ENCODE results near the gene ZBTB40.

The ZBTB40 gene

GRCh38 chr1:22507587-22507986, 55.9 kb downstream of the ZBTB40 start:
- peaks cover 61% of the 10 kb centered on the region for H3K36me3 ChIP-seq (ENCODE audit: control insufficient read depth, insufficient read depth, low read length)
- no peak overlapping the region for H3K27ac ChIP-seq (ENCODE audit: low read depth, low read length)
- H3K27me3 ChIP-seq (ENCODE audit: control insufficient read depth, insufficient read depth, low read length), result no peaks in the 10 kb centered on the region
- no peak overlapping the region for H3K4me3 ChIP-seq (ENCODE audit: low read depth, low read length)
- no peaks in the 10 kb centered on the region for H3K9me3 ChIP-seq (ENCODE audit: control insufficient read depth, insufficient read depth, low read length)
- no peaks in the 10 kb centered on the region for H3K4me1 ChIP-seq (ENCODE audit: control insufficient read depth, insufficient read depth, low read length)
- H3K9ac ChIP-seq (ENCODE audit: low read depth, low read length), result no peak overlapping the region

- Histone ChIP-seq H3K36me3 (ENCODE audit: control insufficient read depth, insufficient read depth, low read length) (peaks cover 68% of the 10 kb centered on the region), H3K9me3 (ENCODE audit: control insufficient read depth, insufficient read depth, low read length) (no peaks in the 10 kb centered on the region), H3K4me1 (ENCODE audit: control insufficient read depth, insufficient read depth, low read length) (no peaks in the 10 kb centered on the region), H3K27me3 (ENCODE audit: control insufficient read depth, insufficient read depth, low read length) (no peaks in the 10 kb centered on the region), H3K27ac (ENCODE audit: low read depth, low read length) (no peak overlapping the region), H3K9ac (ENCODE audit: low read depth, low read length) (no peak overlapping the region), H3K4me3 (ENCODE audit: low read depth, low read length) (no peak overlapping the region)
These were observed 56.7 kb downstream of the ZBTB40 start for GRCh38 chr1:22508329-22508728.

GRCh38 chr1:22508991-22509390, 57.3 kb downstream of the ZBTB40 start:
- H3K4me1 ChIP-seq (ENCODE audit: control insufficient read depth, insufficient read depth, low read length), result no peaks in the 10 kb centered on the region
- H3K9me3 ChIP-seq (ENCODE audit: control insufficient read depth, insufficient read depth, low read length), result no peaks in the 10 kb centered on the region
- no peak overlapping the region for H3K4me3 ChIP-seq (ENCODE audit: low read depth, low read length)
- H3K27me3 ChIP-seq (ENCODE audit: control insufficient read depth, insufficient read depth, low read length), result no peaks in the 10 kb centered on the region
- H3K9ac ChIP-seq (ENCODE audit: low read depth, low read length), result no peak overlapping the region
- peaks cover 73% of the 10 kb centered on the region for H3K36me3 ChIP-seq (ENCODE audit: control insufficient read depth, insufficient read depth, low read length)
- H3K27ac ChIP-seq (ENCODE audit: low read depth, low read length), result no peak overlapping the region

- Histone ChIP-seq H3K27me3 (ENCODE audit: control insufficient read depth, insufficient read depth, low read length) (no peaks in the 10 kb centered on the region), H3K4me3 (ENCODE audit: low read depth, low read length) (no peak overlapping the region), H3K9me3 (ENCODE audit: control insufficient read depth, insufficient read depth, low read length) (no peaks in the 10 kb centered on the region), H3K27ac (ENCODE audit: low read depth, low read length) (no peak overlapping the region), H3K4me1 (ENCODE audit: control insufficient read depth, insufficient read depth, low read length) (no peaks in the 10 kb centered on the region), H3K36me3 (ENCODE audit: control insufficient read depth, insufficient read depth, low read length) (peaks cover 81% of the 10 kb centered on the region), H3K9ac (ENCODE audit: low read depth, low read length) (no peak overlapping the region)
These were observed 58.2 kb downstream of the ZBTB40 start for GRCh38 chr1:22509815-22510214.

GRCh38 chr1:22512873-22513272, 61.2 kb downstream of the ZBTB40 start:
- H3K36me3 ChIP-seq (ENCODE audit: control insufficient read depth, insufficient read depth, low read length), result peaks cover 94% of the 10 kb centered on the region

GRCh38 chr1:22516906-22517571, 65.4 kb downstream of the ZBTB40 start:
- H3K27me3 ChIP-seq (ENCODE audit: control insufficient read depth, insufficient read depth, low read length), result no peaks in the 10 kb centered on the region
- H3K36me3 ChIP-seq (ENCODE audit: control insufficient read depth, insufficient read depth, low read length), result peaks cover 95% of the 10 kb centered on the region
- H3K27ac ChIP-seq (ENCODE audit: low read depth, low read length), result no peak overlapping the region
- no peak overlapping the region for H3K4me3 ChIP-seq (ENCODE audit: low read depth, low read length)
- no peaks in the 10 kb centered on the region for H3K9me3 ChIP-seq (ENCODE audit: control insufficient read depth, insufficient read depth, low read length)
- no peaks in the 10 kb centered on the region for H3K4me1 ChIP-seq (ENCODE audit: control insufficient read depth, insufficient read depth, low read length)
- H3K9ac ChIP-seq (ENCODE audit: low read depth, low read length), result no peak overlapping the region

More at GRCh38 chr1:22512873-22513272, 61.2 kb downstream of the ZBTB40 start:
- H3K9ac ChIP-seq (ENCODE audit: low read depth, low read length), result no peak overlapping the region
- no peaks in the 10 kb centered on the region for H3K27me3 ChIP-seq (ENCODE audit: control insufficient read depth, insufficient read depth, low read length)
- H3K27ac ChIP-seq (ENCODE audit: low read depth, low read length), result no peak overlapping the region
- no peaks in the 10 kb centered on the region for H3K9me3 ChIP-seq (ENCODE audit: control insufficient read depth, insufficient read depth, low read length)
- no peaks in the 10 kb centered on the region for H3K4me1 ChIP-seq (ENCODE audit: control insufficient read depth, insufficient read depth, low read length)
- no peak overlapping the region for H3K4me3 ChIP-seq (ENCODE audit: low read depth, low read length)

GRCh38 chr1:22517956-22518355, 66.3 kb downstream of the ZBTB40 start:
- Histone ChIP-seq H3K36me3 (ENCODE audit: control insufficient read depth, insufficient read depth, low read length) (peaks cover 92% of the 10 kb centered on the region), H3K9me3 (ENCODE audit: control insufficient read depth, insufficient read depth, low read length) (no peaks in the 10 kb centered on the region), H3K27me3 (ENCODE audit: control insufficient read depth, insufficient read depth, low read length) (no peaks in the 10 kb centered on the region), H3K4me1 (ENCODE audit: control insufficient read depth, insufficient read depth, low read length) (no peaks in the 10 kb centered on the region), H3K4me3 (ENCODE audit: low read depth, low read length) (no peak overlapping the region), H3K27ac (ENCODE audit: low read depth, low read length) (no peak overlapping the region), H3K9ac (ENCODE audit: low read depth, low read length) (no peak overlapping the region)

- H3K4me1 ChIP-seq (ENCODE audit: control insufficient read depth, insufficient read depth, low read length), result no peaks in the 10 kb centered on the region
- H3K27me3 ChIP-seq (ENCODE audit: control insufficient read depth, insufficient read depth, low read length), result no peaks in the 10 kb centered on the region
- no peaks in the 10 kb centered on the region for H3K9me3 ChIP-seq (ENCODE audit: control insufficient read depth, insufficient read depth, low read length)
- H3K27ac ChIP-seq (ENCODE audit: low read depth, low read length), result no peak overlapping the region
- no peak overlapping the region for H3K4me3 ChIP-seq (ENCODE audit: low read depth, low read length)
- no peak overlapping the region for H3K9ac ChIP-seq (ENCODE audit: low read depth, low read length)
- H3K36me3 ChIP-seq (ENCODE audit: control insufficient read depth, insufficient read depth, low read length), result peaks cover 90% of the 10 kb centered on the region
These were observed 66.7 kb downstream of the ZBTB40 start for GRCh38 chr1:22518379-22518778.

GRCh38 chr1:22520871-22521270, 69.2 kb downstream of the ZBTB40 start:
- no peaks in the 10 kb centered on the region for H3K9me3 ChIP-seq (ENCODE audit: control insufficient read depth, insufficient read depth, low read length)
- no peak overlapping the region for H3K9ac ChIP-seq (ENCODE audit: low read depth, low read length)
- no peaks in the 10 kb centered on the region for H3K27me3 ChIP-seq (ENCODE audit: control insufficient read depth, insufficient read depth, low read length)
- no peak overlapping the region for H3K4me3 ChIP-seq (ENCODE audit: low read depth, low read length)
- peaks cover 89% of the 10 kb centered on the region for H3K36me3 ChIP-seq (ENCODE audit: control insufficient read depth, insufficient read depth, low read length)
- no peak overlapping the region for H3K27ac ChIP-seq (ENCODE audit: low read depth, low read length)
- H3K4me1 ChIP-seq (ENCODE audit: control insufficient read depth, insufficient read depth, low read length), result no peaks in the 10 kb centered on the region

- Histone ChIP-seq H3K27ac (ENCODE audit: low read depth, low read length) (no peak overlapping the region), H3K9ac (ENCODE audit: low read depth, low read length) (no peak overlapping the region), H3K36me3 (ENCODE audit: control insufficient read depth, insufficient read depth, low read length) (peaks cover 90% of the 10 kb centered on the region), H3K4me3 (ENCODE audit: low read depth, low read length) (no peak overlapping the region), H3K4me1 (ENCODE audit: control insufficient read depth, insufficient read depth, low read length) (no peaks in the 10 kb centered on the region), H3K27me3 (ENCODE audit: control insufficient read depth, insufficient read depth, low read length) (no peaks in the 10 kb centered on the region), H3K9me3 (ENCODE audit: control insufficient read depth, insufficient read depth, low read length) (no peaks in the 10 kb centered on the region)
These were observed 70.0 kb downstream of the ZBTB40 start for GRCh38 chr1:22521692-22522091.

GRCh38 chr1:22522221-22522743, 70.6 kb downstream of the ZBTB40 start:
- H3K4me3 ChIP-seq (ENCODE audit: low read depth, low read length), result no peak overlapping the region
- H3K27ac ChIP-seq (ENCODE audit: low read depth, low read length), result no peak overlapping the region
- H3K4me1 ChIP-seq (ENCODE audit: control insufficient read depth, insufficient read depth, low read length), result no peaks in the 10 kb centered on the region
- H3K9me3 ChIP-seq (ENCODE audit: control insufficient read depth, insufficient read depth, low read length), result no peaks in the 10 kb centered on the region
- no peaks in the 10 kb centered on the region for H3K27me3 ChIP-seq (ENCODE audit: control insufficient read depth, insufficient read depth, low read length)
- peaks cover 90% of the 10 kb centered on the region for H3K36me3 ChIP-seq (ENCODE audit: control insufficient read depth, insufficient read depth, low read length)
- H3K9ac ChIP-seq (ENCODE audit: low read depth, low read length), result no peak overlapping the region
